Measurements from ENCODE around the gene ABRACL. TPM values are rescaled to one million over a fixed set of nuclear protein-coding genes. Genes with fewer than 3 reads are reported as not detected.

ABRACL gene
- total RNA-seq, 1 experiment from 2014 or later, result 123 TPM

- no peak overlapping the region for H3K27ac ChIP-seq (ENCODE audit: insufficient read length, low read depth, low read length)
- peaks cover 22% of the 10 kb centered on the region for H3K79me2 ChIP-seq (ENCODE audit: insufficient read depth, low read length)
- peaks cover 18 to 19% (median 19%) of the 10 kb centered on the region in 3 experiments; a peak in 6 of 7 replicates for H3K36me3 Mint-ChIP-seq (ENCODE audit: insufficient read depth in 1 of 3, low read depth in 3 of 3)
- no peaks in the 10 kb centered on the region for H3K79me1 ChIP-seq (ENCODE audit: insufficient read depth, low read depth, low read length, poor library complexity, severe bottlenecking)
- H4K8ac ChIP-seq (replicated peaks; ENCODE audit: insufficient read length, low read depth, low read length), result no peak overlapping the region
- no peak for TF ChIP-seq CTCF (conservative IDR thresholded peaks at IDR 0.05)
- no CpG with 5 or more reads among the region's 9 CpGs for WGBS (ENCODE audit: extremely low coverage, insufficient read length, low lambda C conversion rate)
- H2BK5ac ChIP-seq (ENCODE audit: insufficient read length, low read length), result no peak overlapping the region
- H3K14ac ChIP-seq (ENCODE audit: insufficient read depth, low read length), result no peak overlapping the region
- no peaks in the 10 kb centered on the region for H3K9me3 ChIP-seq (ENCODE audit: control insufficient read depth, low read depth, low read length)
- no peak overlapping the region for H2BK15ac ChIP-seq (ENCODE audit: low read depth, low read length)
- H3K4me2 ChIP-seq (ENCODE audit: insufficient read depth, insufficient read length, low read length), result peak overlapping the region; percentile 78
- H3K9me3 Mint-ChIP-seq, result no peaks in the 10 kb centered on the region
- H2BK20ac ChIP-seq (ENCODE audit: low read depth, low read length, poor library complexity, severe bottlenecking), result no peak overlapping the region
- H2AFZ ChIP-seq (ENCODE audit: low read length), result no peak overlapping the region
- H3K4me1 ChIP-seq (ENCODE audit: insufficient read depth, low read length), result peaks cover 13% of the 10 kb centered on the region; the same call in 1 of the 2 replicates
- H4K91ac ChIP-seq (ENCODE audit: insufficient read length, low read depth, low read length), result no peak overlapping the region
- H3K27me3 Mint-ChIP-seq (ENCODE audit: low read depth), result no peaks in the 10 kb centered on the region
- H3K18ac ChIP-seq (ENCODE audit: insufficient read length, low read depth, low read length), result no peak overlapping the region
- DNase-seq, result no peak
- peaks cover 25 to 28% of the 10 kb centered on the region in 2 experiments for H3K4me1 Mint-ChIP-seq
- H3K27me3 ChIP-seq (ENCODE audit: insufficient read depth, low read length), result no peaks in the 10 kb centered on the region
- H3K56ac ChIP-seq (ENCODE audit: insufficient read length, low read depth, low read length), result no peak overlapping the region
- no peak overlapping the region for H2BK120ac ChIP-seq (ENCODE audit: low read depth, low read length, poor library complexity, severe bottlenecking)
- H3K23ac ChIP-seq (ENCODE audit: insufficient read length, low read depth, low read length), result no peak overlapping the region
- no peak overlapping the region for H4K5ac ChIP-seq (ENCODE audit: insufficient read length, low read depth, low read length)
- peaks cover 15% of the 10 kb centered on the region for H3K23me2 ChIP-seq (ENCODE audit: insufficient read length, low read depth, low read length, poor library complexity, severe bottlenecking)
- H3K9ac ChIP-seq (ENCODE audit: extremely low read depth, insufficient read length, low read length), result peak overlapping the region; percentile 87
- no peak overlapping the region for H3K27ac Mint-ChIP-seq
- H4K20me1 ChIP-seq (ENCODE audit: control insufficient read depth, insufficient read depth, insufficient read length), result peaks cover 2% of the 10 kb centered on the region
- no peak overlapping the region for H3T11ph ChIP-seq (ENCODE audit: low read length)
- H2AK5ac ChIP-seq (ENCODE audit: insufficient read length, low read length), result no peak overlapping the region
- no peak overlapping the region for H3K4me3 Mint-ChIP-seq
- no peak overlapping the region for H2BK12ac ChIP-seq (ENCODE audit: insufficient read length, low read depth, low read length)
- no peak overlapping the region for H3K4ac ChIP-seq (ENCODE audit: low read depth, low read length)
These were observed 1.9 kb downstream of the ABRACL start for GRCh38 chr6:139030228-139030963.
